Vagina (tissue), 2 donors: ENCODE results near the gene CACNA1C. TPM values are rescaled to one million over a fixed set of nuclear protein-coding genes. Genes with fewer than 3 reads are reported as not detected.

Experiments
- DNase-seq, 2 donors: peaks; one replicate each; pipeline ENCODE4 v3.0.0-alpha.2; 2017; ENCODE audit errors: extremely low spot score in 2 of 2
- H3K27ac ChIP-seq: fragments of 200-600 bp; sonication (generic); one replicate; pipeline ENCODE4 v1.5.1; 2019
- H3K27me3 ChIP-seq: fragments of 200-600 bp; sonication (generic); one replicate; pipeline ENCODE4 v1.5.1; 2019
- H3K36me3 ChIP-seq, 2 donors: fragments of 200-600 bp; sonication (generic); one replicate each; pipeline ENCODE4 v1.5.1; 2017 to 2019
- H3K4me1 ChIP-seq: fragments of 200-600 bp; sonication (generic); one replicate; pipeline ENCODE4 v1.5.1; 2019
- H3K4me3 ChIP-seq, 2 donors: fragments of 200-600 bp; sonication (generic); 1 replicate in 1 of 2; 2 replicates in 1 of 2; pipeline ENCODE4 v1.5.1; 2016 to 2019
- H3K9me3 ChIP-seq: fragments of 200-600 bp; sonication (generic); one replicate; pipeline ENCODE4 v1.5.1; 2019
- CTCF ChIP-seq, 3 experiments: fragments of 450-650 bp in 2 of 3; fragments of 200-600 bp in 1 of 3; sonication (generic) in 1 of 3; IDR thresholded peaks; one replicate each; pipeline ENCODE4 v1.5.1; 2017 to 2019; ENCODE audit warnings: antibody characterized with exemption in 3 of 3, mild to moderate bottlenecking in 2 of 3, moderate library complexity in 2 of 3
- POLR2A ChIP-seq, 2 donors: fragments of 450-650 bp; IDR thresholded peaks; one replicate each; pipeline ENCODE4 v1.6.1; 2017; ENCODE audit warnings: antibody characterized with exemption in 2 of 2, mild to moderate bottlenecking in 2 of 2, moderate library complexity in 2 of 2
- POLR2AphosphoS5 ChIP-seq, 2 donors: sonication (generic); formaldehyde crosslinking; IDR thresholded peaks; one replicate each; pipeline ENCODE4 v1.9.0; 2017; ENCODE audit warnings: antibody characterized with exemption in 2 of 2, mild to moderate bottlenecking in 2 of 2, low read depth in 1 of 2; ENCODE audit not compliant: insufficient read depth in 1 of 2
- intact Hi-C: fragments of 100-400 bp; cut with DNase I; formaldehyde crosslinking; loops from one replicate; pipeline ENCODE4 v1.15.1; 2023
- total RNA-seq: library from RNA; depleted of rRNA; stranded (reverse); fragments of >200 nt; gene quantifications from one replicate; pipeline ENCODE4 v1.2.3, GENCODE V29; 2016

Gene CACNA1C
- total RNA-seq, 1 donor from 2014 or later = 9.8 TPM

GRCh38 chr12:2540535-2540941 lies 487.8 kb downstream of the CACNA1C start:
- Histone ChIP-seq H3K36me3 (no peaks in the 10 kb centered on the region), H3K4me3 (no peak overlapping the region), H3K9me3 (no peaks in the 10 kb centered on the region), H3K4me1 (no peaks in the 10 kb centered on the region), H3K27me3 (no peaks in the 10 kb centered on the region), H3K27ac (no peak overlapping the region)
- no peak for TF ChIP-seq CTCF (IDR thresholded peaks at IDR 0.05)
- no peak for TF ChIP-seq POLR2A (IDR thresholded peaks at IDR 0.05)
- no peak for TF ChIP-seq POLR2AphosphoS5 (IDR thresholded peaks at IDR 0.05; ENCODE audit: insufficient read depth in 1 of 2, low read depth in 1 of 2)
- DNase-seq = no peak
- intact Hi-C loops = no loop called here

GRCh38 chr12:2541631-2542204 lies 488.9 kb downstream of the CACNA1C start:
- intact Hi-C loops = no loop called here
- Histone ChIP-seq H3K36me3 (no peaks in the 10 kb centered on the region), H3K4me1 (no peaks in the 10 kb centered on the region), H3K9me3 (no peaks in the 10 kb centered on the region), H3K27ac (no peak overlapping the region), H3K27me3 (no peaks in the 10 kb centered on the region), H3K4me3 (no peak overlapping the region)
- DNase-seq = no peak
- TF ChIP-seq POLR2AphosphoS5 (IDR thresholded peaks at IDR 0.05; ENCODE audit: insufficient read depth in 1 of 2, low read depth in 1 of 2) (no peak), CTCF (IDR thresholded peaks at IDR 0.05) (no peak), POLR2A (IDR thresholded peaks at IDR 0.05) (no peak)

- Histone ChIP-seq H3K4me3 (no peak overlapping the region), H3K9me3 (no peaks in the 10 kb centered on the region), H3K4me1 (no peaks in the 10 kb centered on the region), H3K36me3 (no peaks in the 10 kb centered on the region), H3K27me3 (no peaks in the 10 kb centered on the region), H3K27ac (no peak overlapping the region)
- no peak for TF ChIP-seq POLR2A (IDR thresholded peaks at IDR 0.05)
- no peak for TF ChIP-seq POLR2AphosphoS5 (IDR thresholded peaks at IDR 0.05; ENCODE audit: insufficient read depth in 1 of 2, low read depth in 1 of 2)
- TF ChIP-seq CTCF (IDR thresholded peaks at IDR 0.05) = no peak
- intact Hi-C loops = no loop called here
- DNase-seq = no peak
Measured at GRCh38 chr12:2543801-2544200, 491.0 kb downstream of the CACNA1C start.

GRCh38 chr12:2544230-2544629 lies 491.4 kb downstream of the CACNA1C start:
- no peak overlapping the region for H3K4me3 ChIP-seq
- H3K27ac ChIP-seq = no peak overlapping the region
- TF ChIP-seq POLR2A (IDR thresholded peaks at IDR 0.05) (no peak), POLR2AphosphoS5 (IDR thresholded peaks at IDR 0.05; ENCODE audit: insufficient read depth in 1 of 2, low read depth in 1 of 2) (no peak), CTCF (IDR thresholded peaks at IDR 0.05) (no peak)
- no peaks in the 10 kb centered on the region for H3K4me1 ChIP-seq
- DNase-seq = no peak
- H3K36me3 ChIP-seq = no peaks in the 10 kb centered on the region
- no peaks in the 10 kb centered on the region for H3K27me3 ChIP-seq
- intact Hi-C loops = no loop called here
- H3K9me3 ChIP-seq = no peaks in the 10 kb centered on the region

- Histone ChIP-seq H3K4me1 (no peaks in the 10 kb centered on the region), H3K27ac (no peak overlapping the region), H3K4me3 (no peak overlapping the region), H3K9me3 (no peaks in the 10 kb centered on the region), H3K36me3 (no peaks in the 10 kb centered on the region), H3K27me3 (no peaks in the 10 kb centered on the region)
- TF ChIP-seq CTCF (IDR thresholded peaks at IDR 0.05) = no peak
- TF ChIP-seq POLR2AphosphoS5 (IDR thresholded peaks at IDR 0.05; ENCODE audit: insufficient read depth in 1 of 2, low read depth in 1 of 2) = no peak
- no peak for TF ChIP-seq POLR2A (IDR thresholded peaks at IDR 0.05)
- intact Hi-C loops = no loop called here
- DNase-seq = no peak
Measured at GRCh38 chr12:2547273-2548044, 494.7 kb downstream of the CACNA1C start.
